K562 (cell line): Measurements from ENCODE around the gene SIRT4. TPM values are rescaled to one million over a fixed set of nuclear protein-coding genes. Genes with fewer than 3 reads are reported as not detected.

Experiments used
- BMI1 ChIP-seq: fragments of 150-350 bp; IDR thresholded peaks from 2 replicates; pipeline ENCODE4 v1.6.1; 2014; ENCODE audit warnings: low read length
- CHD1 ChIP-seq: fragments of 200-600 bp; sonication (generic); IDR thresholded peaks from one replicate; pipeline ENCODE4 v1.6.1; 2012; ENCODE audit warnings: mild to moderate bottlenecking, moderate library complexity, low read length, inconsistent platforms
- HMG20A ChIP-seq: fragments of 450-650 bp; formaldehyde crosslinking; conservative IDR thresholded peaks from 2 replicates; pipeline ENCODE4 v1.4.0; 2020; ENCODE audit warnings: mild to moderate bottlenecking, mixed read lengths
- KDM1A ChIP-seq, 2 experiments: fragments of 450-650 bp; IDR thresholded peaks; 2 replicates each; pipeline ENCODE4 v1.6.1; 2016; ENCODE audit warnings: mild to moderate bottlenecking in 2 of 2
- L3MBTL2 ChIP-seq: fragments of 450-650 bp; IDR thresholded peaks from 2 replicates; pipeline ENCODE4 v1.6.1; 2016; ENCODE audit warnings: mild to moderate bottlenecking, moderate library complexity
- MCM3 ChIP-seq: fragments of 450-650 bp; IDR thresholded peaks from 2 replicates; pipeline ENCODE4 v1.6.1; 2016
- MECOM ChIP-seq: fragments of 250-450 bp; sonication (Bioruptor Pico); IDR thresholded peaks from 2 replicates; pipeline ENCODE4 v1.8.0; 2022; ENCODE audit warnings: inconsistent platforms
- NCOA4 ChIP-seq: fragments of 450-650 bp; IDR thresholded peaks from 2 replicates; pipeline ENCODE4 v1.6.1; 2018; ENCODE audit warnings: mild to moderate bottlenecking; ENCODE audit not compliant: partially characterized antibody
- OTX1 ChIP-seq: fragments of 450-650 bp; formaldehyde crosslinking; IDR thresholded peaks from 2 replicates; pipeline ENCODE4 v1.4.0; 2022; ENCODE audit warnings: mild to moderate bottlenecking
- RAD21 ChIP-seq, 2 experiments: fragments of 250-450 bp in 1 of 2; fragments of 450-650 bp in 1 of 2; sonication (Bioruptor Pico) in 1 of 2; formaldehyde crosslinking in 1 of 2; IDR thresholded peaks in 1 of 2; conservative IDR thresholded peaks in 1 of 2; 2 replicates each; pipeline versions ENCODE4 v1.4.0 to v1.8.0; 2020 to 2022; ENCODE audit warnings: mild to moderate bottlenecking in 2 of 2, moderate library complexity in 1 of 2
- RAD51 ChIP-seq: fragments of 450-650 bp; IDR thresholded peaks from 2 replicates; pipeline ENCODE4 v1.7.1; 2016; ENCODE audit warnings: low read depth, mild to moderate bottlenecking, borderline replicate concordance
- RBFOX2 ChIP-seq: fragments of 200-400 bp; formaldehyde crosslinking; IDR thresholded peaks from 2 replicates; pipeline ENCODE4 v1.6.1; 2017; ENCODE audit warnings: low read depth, mild to moderate bottlenecking, low read length, moderate library complexity
- WHSC1 ChIP-seq: IDR thresholded peaks from one replicate; pipeline ENCODE4 v1.6.1; 2012; ENCODE audit warnings: low read length, control low read depth, inconsistent platforms
- ZFX ChIP-seq: sonication (generic); formaldehyde crosslinking; IDR thresholded peaks from 2 replicates; pipeline ENCODE4 v1.8.0; 2022; ENCODE audit warnings: mild to moderate bottlenecking, missing genetic modification reagents, moderate library complexity
- ZNF316 ChIP-seq: fragments of 450-650 bp; IDR thresholded peaks from 2 replicates; pipeline ENCODE4 v1.6.1; 2016
- ZNF347 ChIP-seq: fragments of 450-650 bp; formaldehyde crosslinking; IDR thresholded peaks from 2 replicates; pipeline ENCODE4 v1.4.0; 2020; ENCODE audit warnings: low read depth, mild to moderate bottlenecking, moderate library complexity
- ZNF589 ChIP-seq: fragments of 200-800 bp; sonication (Bioruptor generic); IDR thresholded peaks from 2 replicates; pipeline ENCODE4 v1.6.1; 2016; ENCODE audit warnings: low read depth, missing genetic modification characterization, missing compliant biosample characterization
- ZNF766 ChIP-seq: fragments of 200-800 bp; sonication (Bioruptor generic); conservative IDR thresholded peaks from 2 replicates; pipeline ENCODE4 v1.6.1; 2016; ENCODE audit warnings: missing genetic modification characterization, missing compliant biosample characterization
- polyA plus RNA-seq, 8 experiments: library from polyadenylated mRNA; depleted of rRNA in 4 of 8; stranded (reverse) in 5 of 8; unstranded in 3 of 8; fragments of >200 nt; fragmentation: Nextera tagmentation in 2 of 8; fragmentation: Illumina TruSeq in 1 of 8; extraction: Ambion mirVana in 2 of 8; extraction: Trizol in 1 of 8; gene quantifications; 2 replicates each; pipeline versions ENCODE4 v1.2.1 to v1.2.3, GENCODE V29; 2011 to 2014; ENCODE audit warnings: inconsistent platforms in 1 of 8, missing spikeins in 1 of 8
- total RNA-seq, 7 experiments: library from RNA; depleted of rRNA in 6 of 7; stranded (reverse); fragments of >200 nt in 6 of 7; fragmentation: Illumina TruSeq in 2 of 7; extraction: Trizol in 2 of 7; gene quantifications; 2 replicates each; pipeline versions ENCODE4 v1.2.1 to v1.2.3, GENCODE V29; 2011 to 2021; ENCODE audit warnings: low replicate concordance in 1 of 7
- TF ChIP-seq, protein P1 (sequence below): fragments of 450-650 bp; IDR thresholded peaks from one replicate; pipeline ENCODE4 v1.6.1; 2018; ENCODE audit warnings: mild to moderate bottlenecking, moderate library complexity; ENCODE audit not compliant: partially characterized antibody
- TF ChIP-seq, protein P2 (sequence below): fragments of 450-650 bp; formaldehyde crosslinking; IDR thresholded peaks from 2 replicates; pipeline ENCODE4 v1.4.0; 2022; ENCODE audit warnings: missing genetic modification characterization
- TF ChIP-seq, protein P3 (sequence below): fragments of 250-450 bp; sonication (Bioruptor Pico); IDR thresholded peaks from 2 replicates; pipeline ENCODE4 v1.9.0; 2021; ENCODE audit warnings: mild to moderate bottlenecking, inconsistent platforms
- TF ChIP-seq, protein P4 (sequence below): fragments of 250-450 bp; sonication (Bioruptor Pico); IDR thresholded peaks from 2 replicates; pipeline ENCODE4 v1.8.0; 2022; ENCODE audit warnings: moderate library complexity, mild to moderate bottlenecking, inconsistent platforms
- TF ChIP-seq, protein P5 (sequence below), 2 experiments: fragments of 450-650 bp; conservative IDR thresholded peaks; 2 replicates each; pipeline ENCODE4 v1.6.1; 2017; ENCODE audit warnings: mild to moderate bottlenecking in 2 of 2, moderate library complexity in 2 of 2

Gene SIRT4
- total and polyA plus RNA-seq, 9 of the 15 experiments (the other 6 are each of a cell fraction or from before 2014, with no cell fraction given), result 0.86 to 5.2 (median 2.4) TPM

DNA sequence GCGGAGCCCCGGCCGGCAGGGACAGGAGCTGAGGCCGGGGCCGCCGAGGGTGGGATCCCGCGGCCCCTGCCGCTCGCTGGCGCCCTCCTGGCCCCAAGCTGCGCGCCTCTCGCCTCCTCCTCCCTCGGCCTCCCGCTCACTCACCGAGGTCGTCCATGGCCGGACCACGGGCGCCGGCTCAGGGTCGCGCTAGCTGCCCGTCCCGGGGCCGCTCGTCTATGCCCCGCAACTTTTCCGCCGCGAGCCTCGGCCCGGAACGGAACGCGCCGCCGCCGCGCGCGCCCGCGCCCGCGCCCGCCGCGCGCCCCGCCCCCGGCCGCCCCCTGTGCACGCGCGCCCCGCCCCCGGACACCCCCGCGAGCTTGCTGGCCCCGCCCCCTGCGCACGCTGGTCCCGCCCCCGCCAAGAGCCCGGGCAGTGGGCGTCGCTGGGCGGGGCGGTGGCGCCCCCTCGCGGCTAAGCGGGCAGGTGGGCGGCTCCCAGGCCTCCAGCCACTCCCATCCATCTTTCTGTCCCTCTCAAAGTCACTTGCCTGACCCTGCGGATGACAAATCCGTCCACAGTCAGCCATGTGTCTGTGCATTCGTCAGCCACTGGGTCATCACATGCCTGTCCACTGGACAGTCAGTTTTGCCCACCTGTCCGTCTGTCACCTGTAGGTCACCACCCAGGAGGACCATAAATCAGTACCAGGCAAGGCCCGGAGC is 36.5 kb upstream of the SIRT4 start, which contains the start of gene PXN (continued):
- TF ChIP-seq ZFX (CRISPR knock-in tag) (peak; percentile 72), ZNF316 (no peak), ZNF766 (peak; percentile 94), ZNF589 (CRISPR knock-in tag) (peak; percentile 74; the same call in 1 of the 2 replicates), MECOM (CRISPR knock-in tag) (no peak), RAD21 (CRISPR knock-in tag; conservative IDR thresholded peaks at IDR 0.05 in 1 of 2, IDR thresholded peaks at IDR 0.05 in 1 of 2) (peak; percentile 91 to 94), CHD1 (peak; percentile 29), MCM3 (no peak), HMG20A (CRISPR knock-in tag) (no peak), BMI1 (no peak), RBFOX2 (peak; percentile 72), KDM1A (IDR thresholded peaks at IDR 0.05) (no peak; a peak in 1 of 4 replicates), NCOA4 (no peak), L3MBTL2 (peak; percentile 49), WHSC1 (no peak), RAD51 (no peak), ZNF347 (CRISPR knock-in tag) (no peak), OTX1 (CRISPR knock-in tag) (no peak)
- TF ChIP-seq, protein P1, sequence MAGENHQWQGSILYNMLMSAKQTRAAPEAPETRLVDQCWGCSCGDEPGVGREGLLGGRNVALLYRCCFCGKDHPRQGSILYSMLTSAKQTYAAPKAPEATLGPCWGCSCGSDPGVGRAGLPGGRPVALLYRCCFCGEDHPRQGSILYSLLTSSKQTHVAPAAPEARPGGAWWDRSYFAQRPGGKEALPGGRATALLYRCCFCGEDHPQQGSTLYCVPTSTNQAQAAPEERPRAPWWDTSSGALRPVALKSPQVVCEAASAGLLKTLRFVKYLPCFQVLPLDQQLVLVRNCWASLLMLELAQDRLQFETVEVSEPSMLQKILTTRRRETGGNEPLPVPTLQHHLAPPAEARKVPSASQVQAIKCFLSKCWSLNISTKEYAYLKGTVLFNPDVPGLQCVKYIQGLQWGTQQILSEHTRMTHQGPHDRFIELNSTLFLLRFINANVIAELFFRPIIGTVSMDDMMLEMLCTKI, result no peak
- TF ChIP-seq, protein P2, sequence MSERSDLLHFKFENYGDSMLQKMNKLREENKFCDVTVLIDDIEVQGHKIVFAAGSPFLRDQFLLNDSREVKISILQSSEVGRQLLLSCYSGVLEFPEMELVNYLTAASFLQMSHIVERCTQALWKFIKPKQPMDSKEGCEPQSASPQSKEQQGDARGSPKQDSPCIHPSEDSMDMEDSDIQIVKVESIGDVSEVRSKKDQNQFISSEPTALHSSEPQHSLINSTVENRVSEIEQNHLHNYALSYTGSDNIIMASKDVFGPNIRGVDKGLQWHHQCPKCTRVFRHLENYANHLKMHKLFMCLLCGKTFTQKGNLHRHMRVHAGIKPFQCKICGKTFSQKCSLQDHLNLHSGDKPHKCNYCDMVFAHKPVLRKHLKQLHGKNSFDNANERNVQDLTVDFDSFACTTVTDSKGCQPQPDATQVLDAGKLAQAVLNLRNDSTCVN (CRISPR knock-in tag), result no peak
- TF ChIP-seq, protein P3, sequence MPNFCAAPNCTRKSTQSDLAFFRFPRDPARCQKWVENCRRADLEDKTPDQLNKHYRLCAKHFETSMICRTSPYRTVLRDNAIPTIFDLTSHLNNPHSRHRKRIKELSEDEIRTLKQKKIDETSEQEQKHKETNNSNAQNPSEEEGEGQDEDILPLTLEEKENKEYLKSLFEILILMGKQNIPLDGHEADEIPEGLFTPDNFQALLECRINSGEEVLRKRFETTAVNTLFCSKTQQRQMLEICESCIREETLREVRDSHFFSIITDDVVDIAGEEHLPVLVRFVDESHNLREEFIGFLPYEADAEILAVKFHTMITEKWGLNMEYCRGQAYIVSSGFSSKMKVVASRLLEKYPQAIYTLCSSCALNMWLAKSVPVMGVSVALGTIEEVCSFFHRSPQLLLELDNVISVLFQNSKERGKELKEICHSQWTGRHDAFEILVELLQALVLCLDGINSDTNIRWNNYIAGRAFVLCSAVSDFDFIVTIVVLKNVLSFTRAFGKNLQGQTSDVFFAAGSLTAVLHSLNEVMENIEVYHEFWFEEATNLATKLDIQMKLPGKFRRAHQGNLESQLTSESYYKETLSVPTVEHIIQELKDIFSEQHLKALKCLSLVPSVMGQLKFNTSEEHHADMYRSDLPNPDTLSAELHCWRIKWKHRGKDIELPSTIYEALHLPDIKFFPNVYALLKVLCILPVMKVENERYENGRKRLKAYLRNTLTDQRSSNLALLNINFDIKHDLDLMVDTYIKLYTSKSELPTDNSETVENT, result peak; percentile 23; the same call in 1 of the 2 replicates
- TF ChIP-seq, protein P4, sequence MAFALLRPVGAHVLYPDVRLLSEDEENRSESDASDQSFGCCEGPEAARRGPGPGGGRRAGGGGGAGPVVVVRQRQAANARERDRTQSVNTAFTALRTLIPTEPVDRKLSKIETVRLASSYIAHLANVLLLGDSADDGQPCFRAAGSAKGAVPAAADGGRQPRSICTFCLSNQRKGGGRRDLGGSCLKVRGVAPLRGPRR (CRISPR knock-in tag), result no peak
- TF ChIP-seq, protein P5, sequence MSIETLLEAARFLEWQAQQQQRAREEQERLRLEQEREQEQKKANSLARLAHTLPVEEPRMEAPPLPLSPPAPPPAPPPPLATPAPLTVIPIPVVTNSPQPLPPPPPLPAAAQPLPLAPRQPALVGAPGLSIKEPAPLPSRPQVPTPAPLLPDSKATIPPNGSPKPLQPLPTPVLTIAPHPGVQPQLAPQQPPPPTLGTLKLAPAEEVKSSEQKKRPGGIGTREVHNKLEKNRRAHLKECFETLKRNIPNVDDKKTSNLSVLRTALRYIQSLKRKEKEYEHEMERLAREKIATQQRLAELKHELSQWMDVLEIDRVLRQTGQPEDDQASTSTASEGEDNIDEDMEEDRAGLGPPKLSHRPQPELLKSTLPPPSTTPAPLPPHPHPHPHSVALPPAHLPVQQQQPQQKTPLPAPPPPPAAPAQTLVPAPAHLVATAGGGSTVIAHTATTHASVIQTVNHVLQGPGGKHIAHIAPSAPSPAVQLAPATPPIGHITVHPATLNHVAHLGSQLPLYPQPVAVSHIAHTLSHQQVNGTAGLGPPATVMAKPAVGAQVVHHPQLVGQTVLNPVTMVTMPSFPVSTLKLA (conservative IDR thresholded peaks at IDR 0.05), result peak; percentile 69 to 86
